K562 (cell line): ENCODE results near the gene PCDH9. TPM values are rescaled to one million over a fixed set of nuclear protein-coding genes. Genes with fewer than 3 reads are reported as not detected.

Source experiments
- CBX8 ChIP-seq: fragments of 200-600 bp; sonication (generic); IDR thresholded peaks from 2 replicates; pipeline ENCODE4 v1.6.1; 2012; ENCODE audit warnings: borderline replicate concordance, mixed run types, low read depth, mild to moderate bottlenecking, moderate library complexity, mixed read lengths, low read length, control low read depth, inconsistent platforms; ENCODE audit not compliant: poor library complexity, severe bottlenecking; ENCODE audit errors: extremely low read depth
- CTCF ChIP-seq, 3 experiments: IDR thresholded peaks in 2 of 3; conservative IDR thresholded peaks in 1 of 3; 2 replicates each; pipeline ENCODE4 v1.5.1; 2011 to 2012; ENCODE audit warnings: low read length in 3 of 3, mild to moderate bottlenecking in 3 of 3, control low read depth in 2 of 3, improper control_type of control experiment in 1 of 3, inconsistent platforms in 1 of 3, low read depth in 1 of 3, mixed read lengths in 1 of 3, moderate library complexity in 1 of 3; ENCODE audit not compliant: insufficient read depth in 2 of 3
- EGR1 ChIP-seq: fragments of 450-650 bp; conservative IDR thresholded peaks from 2 replicates; pipeline ENCODE4 v1.6.1; 2017; ENCODE audit warnings: mild to moderate bottlenecking
- EHMT2 ChIP-seq: fragments of 450-650 bp; IDR thresholded peaks from 2 replicates; pipeline ENCODE4 v1.6.1; 2018; ENCODE audit warnings: antibody characterized with exemption
- FOXK2 ChIP-seq, 2 experiments: fragments of 450-650 bp; IDR thresholded peaks in 1 of 2; conservative IDR thresholded peaks in 1 of 2; 2 replicates each; pipeline ENCODE4 v1.6.1; 2016; ENCODE audit warnings: low read depth in 2 of 2, mild to moderate bottlenecking in 1 of 2
- MEIS2 ChIP-seq: fragments of 450-650 bp; IDR thresholded peaks from 2 replicates; pipeline ENCODE4 v1.6.1; 2014; ENCODE audit warnings: mild to moderate bottlenecking; ENCODE audit not compliant: partially characterized antibody
- POU5F1 ChIP-seq: fragments of 150-350 bp; IDR thresholded peaks from 2 replicates; pipeline ENCODE4 v1.6.1; 2014; ENCODE audit warnings: borderline replicate concordance, low read length, low read depth, mild to moderate bottlenecking; ENCODE audit not compliant: partially characterized antibody
- SMARCE1 ChIP-seq: fragments of 450-650 bp; IDR thresholded peaks from 2 replicates; pipeline ENCODE4 v1.7.1; 2016; ENCODE audit warnings: mild to moderate bottlenecking
- polyA plus RNA-seq, 8 experiments: library from polyadenylated mRNA; depleted of rRNA in 4 of 8; stranded (reverse) in 5 of 8; unstranded in 3 of 8; fragments of >200 nt; fragmentation: Nextera tagmentation in 2 of 8; fragmentation: Illumina TruSeq in 1 of 8; extraction: Ambion mirVana in 2 of 8; extraction: Trizol in 1 of 8; gene quantifications; 2 replicates each; pipeline versions ENCODE4 v1.2.1 to v1.2.3, GENCODE V29; 2011 to 2014; ENCODE audit warnings: inconsistent platforms in 1 of 8, missing spikeins in 1 of 8
- total RNA-seq, 7 experiments: library from RNA; depleted of rRNA in 6 of 7; stranded (reverse); fragments of >200 nt in 6 of 7; fragmentation: Illumina TruSeq in 2 of 7; extraction: Trizol in 2 of 7; gene quantifications; 2 replicates each; pipeline versions ENCODE4 v1.2.1 to v1.2.3, GENCODE V29; 2011 to 2021; ENCODE audit warnings: low replicate concordance in 1 of 7
- TF ChIP-seq, protein P1 (sequence below), 2 experiments: fragments of 200-800 bp in 1 of 2; sonication (Bioruptor generic) in 1 of 2; sonication (generic) in 1 of 2; formaldehyde crosslinking in 1 of 2; IDR thresholded peaks in 1 of 2; conservative IDR thresholded peaks in 1 of 2; 2 replicates each; pipeline versions ENCODE4 v1.5.0 to v1.6.1; 2016 to 2020; ENCODE audit warnings: missing compliant biosample characterization in 1 of 2, missing genetic modification characterization in 1 of 2, missing genetic modification reagents in 1 of 2
- TF ChIP-seq, protein P2 (sequence below): fragments of 250-450 bp; sonication (Bioruptor Pico); IDR thresholded peaks from 2 replicates; pipeline ENCODE4 v1.8.0; 2022; ENCODE audit warnings: moderate library complexity, mild to moderate bottlenecking, inconsistent platforms
- TF ChIP-seq, protein P3 (sequence below): fragments of 250-450 bp; sonication (Bioruptor Pico); IDR thresholded peaks from 2 replicates; pipeline ENCODE4 v1.8.0; 2021; ENCODE audit warnings: borderline replicate concordance, mild to moderate bottlenecking, moderate library complexity; ENCODE audit not compliant: poor library complexity, severe bottlenecking

The PCDH9 gene
- total and polyA plus RNA-seq, 9 of the 15 experiments (the other 6 are each of a cell fraction or from before 2014, with no cell fraction given) = 1.1 to 6.7 (median 4.9) TPM

- TF ChIP-seq CTCF (IDR thresholded peaks at IDR 0.05 in 2 of 3, conservative IDR thresholded peaks at IDR 0.05 in 1 of 3; ENCODE audit: insufficient read depth in 2 of 3, low read depth in 1 of 3, low read length in 3 of 3) (no peak), CBX8 (no peak), MEIS2 (peak; percentile 91), POU5F1 (no peak), EHMT2 (no peak), EGR1 (peak; percentile 47; the same call in 1 of the 2 replicates), SMARCE1 (0 out of 2 replicates have a peak, but pooled peaks have one; percentile 1), FOXK2 (conservative IDR thresholded peaks at IDR 0.05 in 1 of 2, IDR thresholded peaks at IDR 0.05 in 1 of 2; ENCODE audit: low read depth in 2 of 2) (no peak)
- TF ChIP-seq, protein P1, sequence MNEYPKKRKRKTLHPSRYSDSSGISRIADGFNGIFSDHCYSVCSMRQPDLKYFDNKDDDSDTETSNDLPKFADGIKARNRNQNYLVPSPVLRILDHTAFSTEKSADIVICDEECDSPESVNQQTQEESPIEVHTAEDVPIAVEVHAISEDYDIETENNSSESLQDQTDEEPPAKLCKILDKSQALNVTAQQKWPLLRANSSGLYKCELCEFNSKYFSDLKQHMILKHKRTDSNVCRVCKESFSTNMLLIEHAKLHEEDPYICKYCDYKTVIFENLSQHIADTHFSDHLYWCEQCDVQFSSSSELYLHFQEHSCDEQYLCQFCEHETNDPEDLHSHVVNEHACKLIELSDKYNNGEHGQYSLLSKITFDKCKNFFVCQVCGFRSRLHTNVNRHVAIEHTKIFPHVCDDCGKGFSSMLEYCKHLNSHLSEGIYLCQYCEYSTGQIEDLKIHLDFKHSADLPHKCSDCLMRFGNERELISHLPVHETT (CRISPR knock-in tag; conservative IDR thresholded peaks at IDR 0.05 in 1 of 2, IDR thresholded peaks at IDR 0.05 in 1 of 2) = no peak
- TF ChIP-seq, protein P2, sequence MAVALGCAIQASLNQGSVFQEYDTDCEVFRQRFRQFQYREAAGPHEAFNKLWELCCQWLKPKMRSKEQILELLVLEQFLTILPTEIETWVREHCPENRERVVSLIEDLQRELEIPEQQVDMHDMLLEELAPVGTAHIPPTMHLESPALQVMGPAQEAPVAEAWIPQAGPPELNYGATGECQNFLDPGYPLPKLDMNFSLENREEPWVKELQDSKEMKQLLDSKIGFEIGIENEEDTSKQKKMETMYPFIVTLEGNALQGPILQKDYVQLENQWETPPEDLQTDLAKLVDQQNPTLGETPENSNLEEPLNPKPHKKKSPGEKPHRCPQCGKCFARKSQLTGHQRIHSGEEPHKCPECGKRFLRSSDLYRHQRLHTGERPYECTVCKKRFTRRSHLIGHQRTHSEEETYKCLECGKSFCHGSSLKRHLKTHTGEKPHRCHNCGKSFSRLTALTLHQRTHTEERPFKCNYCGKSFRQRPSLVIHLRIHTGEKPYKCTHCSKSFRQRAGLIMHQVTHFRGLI (CRISPR knock-in tag) = no peak
- TF ChIP-seq, protein P3, sequence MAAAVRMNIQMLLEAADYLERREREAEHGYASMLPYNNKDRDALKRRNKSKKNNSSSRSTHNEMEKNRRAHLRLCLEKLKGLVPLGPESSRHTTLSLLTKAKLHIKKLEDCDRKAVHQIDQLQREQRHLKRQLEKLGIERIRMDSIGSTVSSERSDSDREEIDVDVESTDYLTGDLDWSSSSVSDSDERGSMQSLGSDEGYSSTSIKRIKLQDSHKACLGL = no peak
Observed at GRCh38 chr13:66994517-66995202, 235.5 kb downstream of the PCDH9 start (continued).
